Immature natural killer cell (primary cell): ENCODE measurements around the gene SLC15A3. TPM values are rescaled to one million over a fixed set of nuclear protein-coding genes. Genes with fewer than 3 reads are reported as not detected.

Experiments
- DNase-seq, 3 donors: peaks; one replicate each; pipeline ENCODE4 v3.0.0; 2022; ENCODE audit warnings: mixed read lengths in 1 of 3
- H3K27ac Mint-ChIP-seq, 6 donors: one replicate each; pipeline ENCODE4 v1.8.0; 2020; ENCODE audit warnings: mixed read lengths in 6 of 6, mild to moderate bottlenecking in 5 of 6, inconsistent platforms in 4 of 6, moderate library complexity in 3 of 6
- H3K27me3 Mint-ChIP-seq, 3 donors: one replicate each; pipeline ENCODE4 v1.8.0; 2020 to 2021; ENCODE audit warnings: low read depth in 3 of 3, mild to moderate bottlenecking in 3 of 3, mixed read lengths in 3 of 3, moderate library complexity in 3 of 3, inconsistent platforms in 1 of 3
- H3K36me3 Mint-ChIP-seq, 3 donors: one replicate each; pipeline ENCODE4 v1.8.0; 2020; ENCODE audit warnings: mixed read lengths in 3 of 3, inconsistent platforms in 2 of 3, mild to moderate bottlenecking in 2 of 3
- H3K4me1 Mint-ChIP-seq, 2 donors: one replicate each; pipeline ENCODE4 v1.8.0; 2020; ENCODE audit warnings: inconsistent platforms in 2 of 2, mild to moderate bottlenecking in 2 of 2, mixed read lengths in 2 of 2, moderate library complexity in 1 of 2
- H3K4me3 Mint-ChIP-seq, 5 donors: one replicate each; pipeline ENCODE4 v1.8.0; 2020; ENCODE audit warnings: mild to moderate bottlenecking in 5 of 5, mixed read lengths in 5 of 5, inconsistent platforms in 3 of 5, moderate library complexity in 3 of 5
- H3K9me3 Mint-ChIP-seq, 6 donors: one replicate each; pipeline ENCODE4 v1.8.0; 2020; ENCODE audit warnings: mild to moderate bottlenecking in 6 of 6, mixed read lengths in 6 of 6, inconsistent platforms in 4 of 6, moderate library complexity in 3 of 6
- polyA plus RNA-seq, 3 donors: library from polyadenylated mRNA; unstranded; fragments of 300-500 nt; fragmentation: Illumina TruSeq; gene quantifications; one replicate each; pipeline ENCODE4 v1.2.3, GENCODE V29; 2021

SLC15A3 gene
- polyA plus RNA-seq, 3 donors from 2014 or later, result 0.41 to 0.43 TPM; not detected in 1

- Mint-ChIP-seq H3K27me3 (peaks cover 0 to 4% (median 0%) of the 10 kb centered on the region in 3 donors), H3K9me3 (no peaks in the 10 kb centered on the region), H3K4me3 (no peak overlapping the region), H3K4me1 (peaks cover 30 to 34% of the 10 kb centered on the region in 2 donors), H3K27ac (no peak overlapping the region), H3K36me3 (peaks cover 21 to 40% (median 33%) of the 10 kb centered on the region in 3 donors)
- no peak for DNase-seq
Measured at GRCh38 chr11:60919320-60919719, 32.7 kb downstream of the SLC15A3 start.

DNA sequence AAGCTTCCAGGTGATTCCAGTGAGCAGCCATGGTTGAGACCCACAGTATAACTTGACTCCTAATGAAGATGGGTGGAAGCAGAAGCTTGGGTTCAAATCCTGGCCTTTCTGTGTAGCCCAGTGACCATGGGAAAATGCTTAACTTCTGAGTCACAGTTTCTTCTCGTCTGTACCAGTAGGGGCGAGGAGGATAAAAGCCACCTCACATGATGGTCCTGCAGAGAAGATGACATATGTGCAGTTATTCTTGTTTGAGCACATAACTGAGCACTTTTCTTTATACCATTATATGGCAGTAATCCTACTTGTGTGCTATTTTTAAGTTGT is 33.1 kb downstream of the SLC15A3 start:
- Mint-ChIP-seq H3K4me1 (peaks cover 33 to 34% of the 10 kb centered on the region in 2 donors), H3K27me3 (peaks cover 2 to 3% (median 2%) of the 10 kb centered on the region in 3 donors), H3K36me3 (peaks cover 21 to 40% (median 33%) of the 10 kb centered on the region in 3 donors), H3K4me3 (no peak overlapping the region), H3K9me3 (no peaks in the 10 kb centered on the region), H3K27ac (no peak overlapping the region)
- DNase-seq, result no peak

- Mint-ChIP-seq H3K27ac (no peak overlapping the region), H3K9me3 (no peaks in the 10 kb centered on the region), H3K4me3 (no peak overlapping the region), H3K27me3 (peaks cover 5 to 7% (median 6%) of the 10 kb centered on the region in 3 donors), H3K36me3 (peaks cover 19 to 38% (median 32%) of the 10 kb centered on the region in 3 donors), H3K4me1 (peaks cover 38 to 39% of the 10 kb centered on the region in 2 donors)
- DNase-seq, result no peak
Measured at GRCh38 chr11:60918251-60918938, 33.6 kb downstream of the SLC15A3 start.

DNA sequence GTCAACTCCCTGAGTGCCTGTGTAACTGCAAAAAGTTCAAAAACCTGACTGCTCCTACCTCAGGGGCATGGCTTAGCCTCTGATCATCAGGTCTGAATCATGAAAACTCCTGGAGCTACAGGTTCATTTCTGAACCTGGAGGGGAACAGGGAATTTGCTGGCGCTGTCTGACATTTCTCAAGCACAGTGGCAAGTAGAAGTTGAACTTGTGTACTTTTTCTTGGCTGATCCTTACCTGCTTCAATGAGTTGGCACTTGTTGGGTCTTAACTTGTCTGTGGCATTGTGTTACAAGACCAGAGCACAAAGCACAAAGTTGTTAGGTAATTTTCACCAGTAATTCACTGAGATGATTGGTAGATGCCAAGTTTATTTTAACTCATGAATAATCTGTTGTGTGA is 34.7 kb downstream of the SLC15A3 start:
- H3K27ac Mint-ChIP-seq, result peak overlapping the region; percentile 69 to 98 (median 89)
- H3K4me3 Mint-ChIP-seq, result peak overlapping the region in 4 of 5 donors; percentile 16 to 69 (median 28)
- DNase-seq, result no peak
- H3K4me1 Mint-ChIP-seq, result peaks cover 48 to 50% of the 10 kb centered on the region in 2 donors
- H3K9me3 Mint-ChIP-seq, result no peaks in the 10 kb centered on the region
- H3K27me3 Mint-ChIP-seq, result peaks cover 5 to 6% (median 6%) of the 10 kb centered on the region in 3 donors
- H3K36me3 Mint-ChIP-seq, result peaks cover 13 to 27% (median 25%) of the 10 kb centered on the region in 3 donors

- Mint-ChIP-seq H3K36me3 (peaks cover 11 to 24% (median 19%) of the 10 kb centered on the region in 3 donors), H3K4me3 (peak overlapping the region; percentile 29 to 69 (median 41)), H3K4me1 (peaks cover 53 to 56% of the 10 kb centered on the region in 2 donors)
Measured at GRCh38 chr11:60916669-60917206, 35.2 kb downstream of the SLC15A3 start.

GRCh38 chr11:60915248-60915914 is 36.6 kb downstream of the SLC15A3 start:
- peak; percentile 77 to 80 (median 79) for DNase-seq
- Mint-ChIP-seq H3K27ac (peak overlapping the region; percentile 86 to 98 (median 92)), H3K4me3 (peak overlapping the region; percentile 90 to 99 (median 98)), H3K9me3 (no peaks in the 10 kb centered on the region), H3K27me3 (peaks cover 6 to 9% (median 7%) of the 10 kb centered on the region in 3 donors), H3K36me3 (peaks cover 1 to 10% (median 7%) of the 10 kb centered on the region in 3 donors), H3K4me1 (peaks cover 64 to 67% of the 10 kb centered on the region in 2 donors)

More at GRCh38 chr11:60916669-60917206, 35.2 kb downstream of the SLC15A3 start:
- Mint-ChIP-seq H3K27ac (peak overlapping the region; percentile 69 to 98 (median 92)), H3K27me3 (peaks cover 6 to 7% (median 6%) of the 10 kb centered on the region in 3 donors), H3K9me3 (no peaks in the 10 kb centered on the region)
- DNase-seq, result no peak

DNA sequence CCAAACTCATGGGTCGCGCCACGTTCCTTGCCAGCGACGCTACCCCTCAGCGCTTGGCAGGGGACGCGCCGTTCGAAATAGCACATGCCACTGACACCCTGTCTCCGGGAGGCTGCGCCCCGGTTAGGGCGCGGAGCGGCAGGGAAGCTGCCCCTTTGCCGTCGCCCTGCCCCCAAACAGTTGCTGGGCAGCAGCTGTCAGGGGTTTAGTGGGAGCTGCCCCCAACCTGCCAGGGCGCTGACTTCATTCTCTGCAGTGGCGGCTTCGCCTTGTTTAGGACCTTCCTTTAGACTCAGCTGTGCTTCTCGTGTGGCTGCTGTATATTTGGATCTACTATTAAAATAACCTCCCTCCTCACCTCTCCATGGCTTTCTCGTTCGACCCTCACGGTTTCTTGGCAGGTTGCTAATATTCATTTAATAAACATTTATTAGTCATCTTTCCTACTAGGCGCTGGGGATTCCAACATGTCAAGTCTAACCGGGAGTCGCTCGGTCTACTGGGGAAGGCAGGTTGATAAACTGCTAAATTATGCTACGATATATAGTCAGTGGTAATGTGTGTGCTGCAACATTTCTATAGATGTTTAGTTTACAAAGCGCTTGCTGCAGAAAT is 37.2 kb downstream of the SLC15A3 start:
- H3K4me3 Mint-ChIP-seq, result peak overlapping the region; percentile 90 to 99 (median 98)
- H3K36me3 Mint-ChIP-seq, result peaks cover 0 to 4% (median 4%) of the 10 kb centered on the region in 3 donors
- no peaks in the 10 kb centered on the region for H3K9me3 Mint-ChIP-seq
- peaks cover 63 to 67% of the 10 kb centered on the region in 2 donors for H3K4me1 Mint-ChIP-seq
- peak; percentile 39 to 46 (median 43) for DNase-seq
- H3K27me3 Mint-ChIP-seq, result peaks cover 6 to 9% (median 7%) of the 10 kb centered on the region in 3 donors
- peak overlapping the region; percentile 86 to 98 (median 92) for H3K27ac Mint-ChIP-seq

GRCh38 chr11:60913793-60914632 is 38.0 kb downstream of the SLC15A3 start, which contains the start of gene TMEM109:
TMEM109 (plus strand) TSS chr11:60914158; CDS start chr11:60919694, 5,536 bp downstream.
- peak within 1 kb of the TSS; percentile 98 to 99 (median 98) for H3K4me3 Mint-ChIP-seq
- peaks cover 63 to 67% of the 10 kb centered on the region in 2 donors for H3K4me1 Mint-ChIP-seq
- no peaks in the 10 kb centered on the region for H3K36me3 Mint-ChIP-seq
- H3K27ac Mint-ChIP-seq, result peak within 1 kb of the TSS; percentile 86 to 99 (median 94)
- H3K27me3 Mint-ChIP-seq, result peaks cover 6 to 9% (median 7%) of the 10 kb centered on the region in 3 donors
- H3K9me3 Mint-ChIP-seq, result no peaks in the 10 kb centered on the region
- DNase-seq, result peak; percentile 86 to 88 (median 87)

DNA sequence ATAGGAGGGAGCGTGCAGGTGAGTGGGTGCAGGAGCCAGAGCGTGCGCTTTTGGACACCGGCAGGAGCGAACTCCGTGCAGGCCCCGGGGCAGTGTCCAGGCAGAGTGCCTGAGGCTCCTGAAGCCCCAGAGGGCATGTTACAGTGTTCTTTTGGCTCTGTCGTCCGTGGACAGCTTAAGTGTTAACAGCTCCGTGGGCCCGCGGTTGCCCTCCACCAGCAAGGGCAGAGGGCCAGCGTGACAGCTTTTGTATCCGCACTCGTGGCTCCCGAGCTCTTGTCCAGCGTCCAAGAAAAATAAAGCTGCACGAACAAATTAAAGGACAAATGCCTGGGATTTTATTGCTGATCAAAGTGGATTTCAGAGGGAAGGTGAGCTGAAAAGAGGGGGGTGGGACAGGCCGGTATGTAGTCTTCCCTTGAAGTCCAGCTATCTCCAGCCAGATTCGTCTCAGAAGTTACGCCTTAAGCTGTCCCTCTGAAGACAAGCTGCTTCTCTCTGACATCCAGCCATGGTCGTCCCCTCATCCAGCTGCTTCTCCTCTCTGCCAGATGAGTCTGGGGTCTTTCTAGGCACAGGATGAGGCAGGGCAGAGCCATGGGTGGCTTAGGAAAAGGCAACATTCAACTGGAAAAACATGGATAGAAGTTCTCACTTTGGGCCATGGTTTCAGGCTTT is 39.0 kb downstream of the SLC15A3 start:
- Mint-ChIP-seq H3K9me3 (no peaks in the 10 kb centered on the region), H3K27ac (peak overlapping the region; percentile 88 to 99 (median 94)), H3K27me3 (peaks cover 6 to 9% (median 7%) of the 10 kb centered on the region in 3 donors), H3K36me3 (no peaks in the 10 kb centered on the region), H3K4me3 (peak overlapping the region; percentile 98 to 99 (median 98)), H3K4me1 (peaks cover 63 to 67% of the 10 kb centered on the region in 2 donors)
- no peak for DNase-seq

GRCh38 chr11:60912223-60912850 is 39.6 kb downstream of the SLC15A3 start:
- DNase-seq, result peak; percentile 46 to 59 (median 59)
- no peaks in the 10 kb centered on the region for H3K9me3 Mint-ChIP-seq
- no peaks in the 10 kb centered on the region for H3K36me3 Mint-ChIP-seq

DNA sequence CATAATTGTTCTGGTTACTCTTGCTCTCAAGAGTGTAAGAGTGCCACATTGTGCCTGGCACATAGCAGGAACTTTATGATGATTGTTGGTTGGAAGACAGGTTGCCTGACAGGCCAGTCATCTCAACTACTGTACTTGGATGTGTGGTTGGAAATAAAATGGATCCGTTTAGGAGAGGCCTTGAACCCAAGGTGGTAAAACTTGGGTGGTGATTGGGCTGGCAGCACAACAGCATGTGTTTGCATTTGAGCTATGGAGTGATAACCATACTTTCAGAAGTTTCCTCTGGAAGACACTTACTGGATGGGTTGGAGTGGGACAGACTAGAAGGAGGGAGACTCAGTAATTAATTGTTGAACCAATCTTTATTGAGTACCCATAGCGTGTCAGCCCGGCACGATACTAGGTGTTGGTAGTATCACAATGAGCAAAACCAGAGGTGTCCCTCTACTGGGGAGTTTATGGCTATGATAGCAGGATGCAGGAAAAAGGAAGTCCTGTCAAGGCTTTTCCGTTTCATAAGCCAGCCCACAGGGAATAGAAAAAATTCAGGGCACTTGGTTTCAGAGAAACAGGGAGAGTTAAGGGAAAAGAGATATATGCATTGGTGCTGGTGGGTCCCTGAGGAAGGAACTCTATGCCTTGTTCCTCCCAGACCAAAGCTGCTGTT is 41.1 kb downstream of the SLC15A3 start:
- Mint-ChIP-seq H3K4me1 (peaks cover 59 to 68% of the 10 kb centered on the region in 2 donors), H3K27ac (peak overlapping the region; percentile 54 to 92 (median 81)), H3K9me3 (no peaks in the 10 kb centered on the region), H3K4me3 (no peak overlapping the region), H3K36me3 (no peaks in the 10 kb centered on the region), H3K27me3 (peaks cover 6 to 12% (median 9%) of the 10 kb centered on the region in 3 donors)
- no peak for DNase-seq

More at GRCh38 chr11:60912223-60912850, 39.6 kb downstream of the SLC15A3 start:
- Mint-ChIP-seq H3K4me3 (peak overlapping the region; percentile 61 to 99 (median 71)), H3K4me1 (peaks cover 61 to 68% of the 10 kb centered on the region in 2 donors), H3K27ac (peak overlapping the region; percentile 79 to 95 (median 89)), H3K27me3 (peaks cover 6 to 9% (median 7%) of the 10 kb centered on the region in 3 donors)
